Measurements from ENCODE around the gene FLT4. TPM values are rescaled to one million over a fixed set of nuclear protein-coding genes. Genes with fewer than 3 reads are reported as not detected.

FLT4 gene
- total RNA-seq, 1 experiment from 2014 or later = 6.3 TPM

DNA sequence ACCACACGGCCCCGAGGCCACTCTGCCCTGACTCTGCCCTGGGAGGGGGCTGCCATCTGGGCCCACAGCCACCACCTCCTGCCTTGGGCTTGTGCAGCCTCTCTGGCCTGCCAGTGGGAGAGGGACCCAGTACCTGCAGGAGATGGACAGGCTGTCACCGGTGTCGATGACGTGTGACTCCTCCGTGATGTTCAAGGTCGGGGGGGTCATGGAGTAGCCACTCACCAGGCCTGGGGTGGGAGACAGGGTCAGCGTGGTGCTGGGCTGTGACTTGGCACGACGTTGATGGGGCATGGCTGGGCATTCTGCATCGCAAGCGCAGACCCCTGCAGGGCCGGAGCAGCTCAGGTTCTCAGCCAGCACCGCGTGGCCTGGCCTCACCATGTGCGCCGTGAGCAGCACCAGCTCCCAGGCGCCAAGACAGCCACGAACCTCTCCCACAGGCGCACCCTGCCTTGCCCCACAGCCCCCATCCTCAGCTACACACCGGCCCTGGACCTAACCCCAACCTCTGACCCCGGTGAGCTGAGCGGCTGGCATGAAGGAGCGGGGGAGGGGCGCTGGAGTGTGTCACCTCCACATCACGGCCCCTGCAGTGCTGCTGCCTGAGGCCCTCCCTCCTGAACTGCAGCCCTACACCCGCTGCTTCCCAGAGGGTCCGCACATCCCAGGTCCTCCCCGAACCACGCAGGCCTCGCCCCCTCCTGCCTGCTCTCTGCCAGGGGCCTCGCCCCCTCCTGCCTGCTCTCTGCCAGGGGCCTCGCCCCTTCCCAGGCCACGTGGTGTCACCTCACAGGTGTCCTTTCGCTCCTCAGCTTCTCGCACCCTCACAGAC lies 17.6 kb downstream of the FLT4 start:
- H3K4me1 Mint-ChIP-seq = peaks cover 5 to 6% of the 10 kb centered on the region in 2 experiments; a peak in 2 of 4 replicates

More for the DNA sequence above, 17.6 kb downstream of the FLT4 start:
- TF ChIP-seq, protein P1, sequence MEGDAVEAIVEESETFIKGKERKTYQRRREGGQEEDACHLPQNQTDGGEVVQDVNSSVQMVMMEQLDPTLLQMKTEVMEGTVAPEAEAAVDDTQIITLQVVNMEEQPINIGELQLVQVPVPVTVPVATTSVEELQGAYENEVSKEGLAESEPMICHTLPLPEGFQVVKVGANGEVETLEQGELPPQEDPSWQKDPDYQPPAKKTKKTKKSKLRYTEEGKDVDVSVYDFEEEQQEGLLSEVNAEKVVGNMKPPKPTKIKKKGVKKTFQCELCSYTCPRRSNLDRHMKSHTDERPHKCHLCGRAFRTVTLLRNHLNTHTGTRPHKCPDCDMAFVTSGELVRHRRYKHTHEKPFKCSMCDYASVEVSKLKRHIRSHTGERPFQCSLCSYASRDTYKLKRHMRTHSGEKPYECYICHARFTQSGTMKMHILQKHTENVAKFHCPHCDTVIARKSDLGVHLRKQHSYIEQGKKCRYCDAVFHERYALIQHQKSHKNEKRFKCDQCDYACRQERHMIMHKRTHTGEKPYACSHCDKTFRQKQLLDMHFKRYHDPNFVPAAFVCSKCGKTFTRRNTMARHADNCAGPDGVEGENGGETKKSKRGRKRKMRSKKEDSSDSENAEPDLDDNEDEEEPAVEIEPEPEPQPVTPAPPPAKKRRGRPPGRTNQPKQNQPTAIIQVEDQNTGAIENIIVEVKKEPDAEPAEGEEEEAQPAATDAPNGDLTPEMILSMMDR (conservative IDR thresholded peaks at IDR 0.05) = no peak
- no peak overlapping the region for H3K14ac ChIP-seq (ENCODE audit: insufficient read depth, low read length)
- H3K23ac ChIP-seq (ENCODE audit: insufficient read length, low read depth, low read length) = no peak overlapping the region
- H2BK20ac ChIP-seq (ENCODE audit: low read depth, low read length, poor library complexity, severe bottlenecking) = no peak overlapping the region
- H3K9me3 Mint-ChIP-seq = 0 out of 5 replicates have a peak, but pooled peaks cover 0 to 2% of the 10 kb centered on the region in 2 experiments
- H2BK12ac ChIP-seq (ENCODE audit: insufficient read length, low read depth, low read length) = no peak overlapping the region
- H2AFZ ChIP-seq (ENCODE audit: low read length) = no peak overlapping the region
- H3K27ac Mint-ChIP-seq = peak overlapping the region in 1 of 3 experiments; percentile 76; a peak in 1 of 7 replicates
- no peak overlapping the region for H3K4ac ChIP-seq (ENCODE audit: low read depth, low read length)
- no peak overlapping the region for H3K56ac ChIP-seq (ENCODE audit: insufficient read length, low read depth, low read length)
- H3K4me1 ChIP-seq (ENCODE audit: insufficient read depth, low read length) = no peaks in the 10 kb centered on the region
- no peak overlapping the region for H2BK5ac ChIP-seq (ENCODE audit: insufficient read length, low read length)
- peaks cover 2% of the 10 kb centered on the region for H4K20me1 ChIP-seq (ENCODE audit: control insufficient read depth, insufficient read depth, insufficient read length)
- H2BK15ac ChIP-seq (ENCODE audit: low read depth, low read length) = no peak overlapping the region
- H4K91ac ChIP-seq (ENCODE audit: insufficient read length, low read depth, low read length) = no peak overlapping the region
- peaks cover 2% of the 10 kb centered on the region for H3K27me3 Mint-ChIP-seq (ENCODE audit: low read depth)
- no peaks in the 10 kb centered on the region for H3K27me3 ChIP-seq (ENCODE audit: insufficient read depth, low read length)
- no peak for DNase-seq
- H4K8ac ChIP-seq (replicated peaks; ENCODE audit: insufficient read length, low read depth, low read length) = no peak overlapping the region
- no peaks in the 10 kb centered on the region for H3K9me3 ChIP-seq (ENCODE audit: control insufficient read depth, low read depth, low read length)
- no peak overlapping the region for H3K9ac ChIP-seq (ENCODE audit: extremely low read depth, insufficient read length, low read length)
- H3K79me2 ChIP-seq (ENCODE audit: insufficient read depth, low read length) = no peaks in the 10 kb centered on the region
- H3K4me3 Mint-ChIP-seq = no peak overlapping the region
- no peak overlapping the region for H3K27ac ChIP-seq (ENCODE audit: insufficient read length, low read depth, low read length)
- H2BK120ac ChIP-seq (ENCODE audit: low read depth, low read length, poor library complexity, severe bottlenecking) = no peak overlapping the region
- H3K36me3 Mint-ChIP-seq (ENCODE audit: insufficient read depth in 1 of 3, low read depth in 3 of 3) = no peaks in the 10 kb centered on the region
- H3K4me2 ChIP-seq (ENCODE audit: insufficient read depth, insufficient read length, low read length) = no peak overlapping the region
- H4K5ac ChIP-seq (ENCODE audit: insufficient read length, low read depth, low read length) = no peak overlapping the region
- no peaks in the 10 kb centered on the region for H3K23me2 ChIP-seq (ENCODE audit: insufficient read length, low read depth, low read length, poor library complexity, severe bottlenecking)
- WGBS (ENCODE audit: extremely low coverage, insufficient read length, low lambda C conversion rate) = no CpG with 5 or more reads among the region's 36 CpGs
- no peak overlapping the region for H3T11ph ChIP-seq (ENCODE audit: low read length)
- no peak overlapping the region for H2AK5ac ChIP-seq (ENCODE audit: insufficient read length, low read length)
- no peak overlapping the region for H3K18ac ChIP-seq (ENCODE audit: insufficient read length, low read depth, low read length)
- no peaks in the 10 kb centered on the region for H3K79me1 ChIP-seq (ENCODE audit: insufficient read depth, low read depth, low read length, poor library complexity, severe bottlenecking)

Measured in H9 (cell line).